ENCODE data around the gene ZFR2.

- no peak for TF ChIP-seq CTCF (IDR thresholded peaks at IDR 0.05; ENCODE audit: borderline replicate concordance, extremely low read depth, low read length, poor library complexity, severe bottlenecking)
- no peak for TF ChIP-seq EZH2 (IDR thresholded peaks at IDR 0.05; ENCODE audit: borderline replicate concordance, low read depth, low read length, severe bottlenecking)
These were observed 67.3 kb downstream of the ZFR2 start for GRCh38 chr19:3801412-3802096.

Data from DND-41 (cell line).